ENCODE results near the gene RFLNA.

The RFLNA gene

DNA sequence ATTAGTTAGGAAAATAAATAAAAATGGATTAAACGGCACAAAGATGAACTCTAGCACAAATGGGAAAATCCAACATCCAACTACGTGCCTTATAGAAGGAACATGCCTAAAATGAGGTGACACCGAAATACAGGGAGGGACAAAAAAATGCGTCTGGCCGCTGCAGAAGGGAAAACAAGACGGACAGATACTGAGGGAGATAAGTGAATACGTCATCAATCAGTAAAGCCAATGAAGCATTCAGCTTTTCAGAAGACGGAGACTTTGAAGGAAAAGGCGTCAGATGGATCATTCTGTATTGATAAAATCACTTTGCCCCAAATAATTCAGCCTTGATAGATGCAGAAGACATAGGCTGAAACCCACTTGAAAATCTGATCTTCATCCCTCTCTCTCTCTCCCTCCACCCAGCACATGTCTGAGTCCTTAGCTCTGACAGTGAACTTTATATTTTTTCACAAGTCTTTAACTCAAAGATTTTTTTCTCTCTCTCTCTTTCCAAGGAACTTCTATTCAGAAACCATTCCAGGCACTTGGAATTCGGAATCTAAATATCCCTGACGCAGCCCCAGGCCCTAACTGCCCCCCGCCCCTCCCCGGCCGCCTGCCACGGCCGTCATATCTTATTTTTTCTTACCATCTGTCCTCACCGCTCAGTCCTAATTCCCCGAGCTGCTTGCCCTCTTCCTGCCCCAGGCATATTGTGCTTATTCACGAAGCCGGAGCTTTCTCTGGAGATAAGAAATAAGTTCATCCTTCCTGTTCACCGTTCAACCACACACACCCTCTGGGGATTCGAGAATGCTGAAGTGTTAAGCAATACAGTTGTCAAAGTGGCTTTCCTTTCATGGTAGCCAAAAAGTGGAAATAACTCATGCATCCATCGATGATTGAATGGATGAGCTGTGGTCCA, 35.5 kb upstream of the RFLNA start:
- TF ChIP-seq, protein P1, sequence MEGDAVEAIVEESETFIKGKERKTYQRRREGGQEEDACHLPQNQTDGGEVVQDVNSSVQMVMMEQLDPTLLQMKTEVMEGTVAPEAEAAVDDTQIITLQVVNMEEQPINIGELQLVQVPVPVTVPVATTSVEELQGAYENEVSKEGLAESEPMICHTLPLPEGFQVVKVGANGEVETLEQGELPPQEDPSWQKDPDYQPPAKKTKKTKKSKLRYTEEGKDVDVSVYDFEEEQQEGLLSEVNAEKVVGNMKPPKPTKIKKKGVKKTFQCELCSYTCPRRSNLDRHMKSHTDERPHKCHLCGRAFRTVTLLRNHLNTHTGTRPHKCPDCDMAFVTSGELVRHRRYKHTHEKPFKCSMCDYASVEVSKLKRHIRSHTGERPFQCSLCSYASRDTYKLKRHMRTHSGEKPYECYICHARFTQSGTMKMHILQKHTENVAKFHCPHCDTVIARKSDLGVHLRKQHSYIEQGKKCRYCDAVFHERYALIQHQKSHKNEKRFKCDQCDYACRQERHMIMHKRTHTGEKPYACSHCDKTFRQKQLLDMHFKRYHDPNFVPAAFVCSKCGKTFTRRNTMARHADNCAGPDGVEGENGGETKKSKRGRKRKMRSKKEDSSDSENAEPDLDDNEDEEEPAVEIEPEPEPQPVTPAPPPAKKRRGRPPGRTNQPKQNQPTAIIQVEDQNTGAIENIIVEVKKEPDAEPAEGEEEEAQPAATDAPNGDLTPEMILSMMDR (conservative IDR thresholded peaks at IDR 0.05; ENCODE audit: low read depth), result no peak
- POLR2A ChIA-PET (ENCODE audit: low non-redundant PET), result no interaction called here
- CTCF ChIA-PET, result interaction anchor here (0.7 to 1.2 kb wide), 2 partner anchors 15 to 39 kb away, joined by 3 to 5 read pairs; no protein-coding TSS in a partner anchor
- H3K27ac ChIP-seq, result no peak overlapping the region
- DNase-seq (ENCODE audit: low spot score), result no peak

DNA sequence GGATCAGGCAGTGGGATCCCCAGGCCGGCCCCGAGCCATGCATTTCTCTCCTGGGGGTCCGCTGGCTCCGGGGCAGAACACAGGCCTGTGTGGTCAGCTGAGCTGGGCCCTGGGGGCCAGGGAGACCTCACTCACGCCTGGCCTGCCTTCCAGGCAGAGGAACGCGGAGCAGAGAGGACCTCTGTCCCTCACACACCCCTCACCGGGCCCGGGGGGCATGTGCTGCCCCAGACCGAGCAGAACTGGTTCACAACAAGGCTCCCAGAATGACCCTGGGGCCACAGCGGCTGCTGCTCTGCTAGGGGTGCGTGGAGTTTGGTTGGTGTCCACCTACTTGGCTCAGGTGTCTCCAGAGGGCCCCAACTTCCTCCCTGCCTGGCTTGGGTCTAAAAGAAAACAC, 33.0 kb upstream of the RFLNA start:
- TF ChIP-seq, protein P1 (conservative IDR thresholded peaks at IDR 0.05; ENCODE audit: low read depth), result no peak
- ChIA-PET CTCF (no interaction called here), POLR2A (ENCODE audit: low non-redundant PET) (no interaction called here)
- no peak overlapping the region for H3K27ac ChIP-seq
- DNase-seq (ENCODE audit: low spot score), result no peak

DNA sequence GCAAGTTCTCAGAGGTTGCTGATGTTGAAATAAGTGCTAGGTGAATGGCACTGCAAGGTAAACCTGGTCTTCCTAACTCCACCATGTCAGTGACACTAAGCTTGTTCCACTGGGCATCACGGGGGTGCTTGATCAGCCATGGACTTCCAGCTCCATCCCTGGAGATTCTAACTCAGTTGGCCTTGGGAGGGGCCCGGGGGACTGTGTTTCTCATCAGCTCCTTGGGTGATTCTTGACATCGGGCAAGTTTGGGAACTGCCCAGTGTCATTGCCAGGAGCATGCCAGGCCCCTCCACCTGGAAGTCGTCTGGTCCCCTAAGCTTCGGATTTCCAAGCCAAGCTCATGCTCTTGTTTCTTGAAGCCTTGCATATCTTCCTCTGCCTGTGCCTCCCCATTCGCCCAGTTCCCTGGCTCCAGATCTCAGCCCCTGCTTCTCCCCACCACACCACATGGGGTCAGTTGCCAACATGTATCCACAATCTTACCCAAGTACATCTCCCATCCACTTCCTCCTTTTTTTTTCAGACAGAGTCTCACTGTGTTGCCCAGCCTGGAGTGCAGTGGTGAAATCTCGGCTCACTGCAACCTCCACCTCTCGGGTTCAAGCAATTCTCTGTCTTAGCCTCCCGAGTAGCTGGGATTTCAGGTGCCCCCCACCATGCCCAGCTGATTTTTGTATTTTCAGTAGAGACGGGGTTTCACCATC, 30.7 kb upstream of the RFLNA start:
- no peak for DNase-seq (ENCODE audit: low spot score)
- ChIA-PET POLR2A (ENCODE audit: low non-redundant PET) (no interaction called here), CTCF (interaction anchor here (1.1 kb wide), 1 partner anchor 232 kb away, joined by 3 read pairs; no protein-coding TSS in a partner anchor)
- H3K27ac ChIP-seq, result no peak overlapping the region
- TF ChIP-seq, protein P1 (conservative IDR thresholded peaks at IDR 0.05; ENCODE audit: low read depth), result no peak

DNA sequence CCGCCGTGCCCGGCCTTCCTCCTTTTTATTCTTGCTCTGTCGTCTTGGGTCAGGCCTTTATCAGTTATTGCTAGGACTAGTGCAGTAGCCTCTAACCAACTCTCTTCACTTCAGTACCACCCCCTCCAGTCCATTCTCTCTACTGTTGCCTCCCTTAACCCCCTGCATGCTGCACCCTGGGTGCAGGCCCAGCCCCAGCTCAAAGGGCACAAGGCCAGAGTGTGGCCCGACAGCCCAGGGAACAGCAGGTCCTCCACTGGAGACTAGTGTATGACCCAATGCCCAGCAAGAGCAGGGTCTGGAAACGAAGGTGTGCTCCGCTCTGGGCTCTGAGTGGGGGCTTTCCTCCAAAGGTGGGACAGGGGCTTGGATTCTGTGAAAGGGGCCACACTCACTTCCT, 30.0 kb upstream of the RFLNA start:
- ChIA-PET POLR2A (ENCODE audit: low non-redundant PET) (no interaction called here), CTCF (interaction anchor here (1.1 kb wide), 1 partner anchor 233 kb away, joined by 3 read pairs; no protein-coding TSS in a partner anchor)
- TF ChIP-seq, protein P1 (conservative IDR thresholded peaks at IDR 0.05; ENCODE audit: low read depth), result no peak
- DNase-seq (ENCODE audit: low spot score), result no peak
- H3K27ac ChIP-seq, result no peak overlapping the region

DNA sequence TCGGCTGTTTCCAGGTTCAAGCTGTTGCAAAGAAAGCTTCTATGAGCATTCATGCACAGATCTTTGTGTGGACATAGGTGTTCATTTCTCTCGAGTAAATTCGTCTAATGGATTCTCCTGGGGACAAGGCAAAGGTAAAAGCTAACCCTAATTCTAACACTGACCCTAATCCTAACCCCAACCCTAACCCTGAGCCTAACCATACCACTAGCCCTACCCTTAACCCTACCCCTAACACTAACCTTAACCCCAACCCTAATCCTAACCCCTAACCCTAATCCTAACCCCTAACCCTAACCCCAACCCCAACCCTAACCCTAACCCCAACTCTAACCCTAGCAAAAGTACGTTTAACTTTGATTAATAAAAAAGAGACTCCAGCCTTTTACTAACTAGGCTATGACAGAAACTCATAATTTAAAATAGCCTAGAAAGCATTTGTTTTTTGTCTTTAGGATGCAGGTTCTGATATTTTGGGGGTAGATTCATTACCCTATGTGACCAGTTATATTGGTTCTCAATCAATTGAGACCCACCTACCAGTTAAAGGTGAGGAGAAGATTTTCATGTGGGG, 27.6 kb upstream of the RFLNA start:
- H3K27ac ChIP-seq, result no peak overlapping the region
- no peak for DNase-seq (ENCODE audit: low spot score)
- POLR2A ChIA-PET (ENCODE audit: low non-redundant PET), result no interaction called here
- CTCF ChIA-PET, result no interaction called here
- TF ChIP-seq, protein P1 (conservative IDR thresholded peaks at IDR 0.05; ENCODE audit: low read depth), result no peak

DNA sequence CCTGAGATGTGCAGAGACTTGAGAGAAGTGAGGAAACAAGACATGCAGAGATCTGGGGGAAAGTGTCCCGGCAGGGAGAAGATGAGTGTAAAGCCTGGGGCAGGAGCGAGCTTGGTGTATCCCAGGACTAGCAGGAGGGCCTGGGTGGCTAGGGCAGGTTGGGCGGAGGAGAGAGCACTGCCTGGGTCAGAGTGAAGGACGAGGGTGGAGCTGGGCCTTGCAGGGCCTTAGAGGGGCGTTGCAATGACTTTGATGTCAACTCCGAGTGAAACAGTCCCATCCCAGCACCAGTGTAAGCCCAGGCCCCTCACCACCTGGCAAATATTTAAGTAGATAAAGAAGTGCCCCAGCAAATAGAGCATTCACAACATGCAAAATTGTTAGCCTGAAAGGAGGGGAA, 24.2 kb upstream of the RFLNA start:
- CTCF ChIA-PET, result interaction anchor here (0.6 kb wide), 1 partner anchor 444 kb away, joined by 5 read pairs; no protein-coding TSS in a partner anchor
- TF ChIP-seq, protein P1 (conservative IDR thresholded peaks at IDR 0.05; ENCODE audit: low read depth), result no peak
- POLR2A ChIA-PET (ENCODE audit: low non-redundant PET), result no interaction called here
- DNase-seq (ENCODE audit: low spot score), result no peak
- no peak overlapping the region for H3K27ac ChIP-seq
